NCI-H1417 treated with DMSO at 0.1 percent for 48 hours (cell line): ENCODE data around the gene FBXO24.

Source experiments
- DNase-seq: peaks from one replicate; lab custom pipeline; 2025; lab: John Stamatoyannopoulos, UW

Gene FBXO24

DNA sequence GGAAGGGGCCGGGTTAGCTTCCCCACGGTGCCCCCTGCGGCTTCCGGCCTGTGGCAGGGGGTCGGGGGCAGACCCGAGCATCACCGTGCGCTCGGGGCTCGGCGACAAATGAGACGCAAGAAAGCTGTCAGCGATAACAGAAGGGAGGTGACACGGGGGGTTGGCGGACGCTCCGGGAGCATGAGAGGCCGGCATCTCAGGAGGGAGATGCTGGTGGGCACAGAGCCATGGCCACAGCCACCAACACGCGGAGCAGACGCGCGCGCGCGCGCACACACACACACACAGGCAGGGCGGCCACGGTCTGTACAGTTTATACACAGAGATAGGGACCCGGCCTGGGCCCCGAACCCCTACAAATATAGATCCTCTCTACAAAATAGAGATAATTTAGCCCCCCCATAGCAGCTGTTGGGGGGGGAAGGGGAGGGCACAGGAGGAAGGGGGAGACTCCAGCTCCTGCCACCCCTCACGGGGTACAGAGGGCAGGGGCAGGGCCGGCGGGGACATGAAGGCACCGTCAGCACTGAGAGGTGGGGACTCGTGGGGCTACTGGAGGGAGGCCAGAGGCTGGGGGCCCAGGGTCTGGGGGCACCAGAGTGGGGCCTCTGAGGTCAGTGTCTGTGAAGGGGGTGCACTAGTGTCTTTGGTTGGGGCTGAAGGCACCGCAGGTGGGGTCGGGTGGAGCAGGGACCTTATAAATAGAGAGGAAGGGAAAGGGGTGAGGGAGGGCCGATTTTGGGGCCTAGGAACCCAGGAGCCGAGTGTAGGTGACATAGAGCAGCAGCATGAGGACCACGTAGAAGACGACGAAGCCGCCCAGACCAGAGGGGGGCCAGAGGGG lies 11.5 kb upstream of the FBXO24 start:
- DNase-seq: no peak

DNA sequence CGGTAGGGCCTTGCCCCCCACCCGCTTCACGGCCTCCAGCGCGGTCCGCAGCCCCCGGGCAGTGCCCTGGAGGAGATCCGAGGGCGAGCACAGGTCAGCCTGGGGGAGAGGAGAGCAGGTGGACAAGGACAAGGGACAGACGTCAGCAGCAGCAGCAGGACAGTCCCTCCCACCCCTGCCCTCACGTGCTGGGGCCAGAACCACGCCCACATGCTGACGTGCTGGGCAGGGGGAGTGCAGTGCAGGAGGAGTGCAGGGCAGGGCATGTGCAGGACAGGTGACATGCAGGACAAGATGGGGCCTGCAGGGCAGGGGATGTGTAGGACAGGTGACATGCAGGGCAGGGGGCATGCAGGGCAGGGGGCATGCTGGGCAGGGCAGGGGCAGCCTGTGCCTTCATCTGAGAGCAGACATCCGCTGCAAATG lies 10.9 kb upstream of the FBXO24 start:
- no peak for DNase-seq

- no peak for DNase-seq
These were observed 10.3 kb upstream of the FBXO24 start for GRCh38 chr7:100575746-100576383.

DNA sequence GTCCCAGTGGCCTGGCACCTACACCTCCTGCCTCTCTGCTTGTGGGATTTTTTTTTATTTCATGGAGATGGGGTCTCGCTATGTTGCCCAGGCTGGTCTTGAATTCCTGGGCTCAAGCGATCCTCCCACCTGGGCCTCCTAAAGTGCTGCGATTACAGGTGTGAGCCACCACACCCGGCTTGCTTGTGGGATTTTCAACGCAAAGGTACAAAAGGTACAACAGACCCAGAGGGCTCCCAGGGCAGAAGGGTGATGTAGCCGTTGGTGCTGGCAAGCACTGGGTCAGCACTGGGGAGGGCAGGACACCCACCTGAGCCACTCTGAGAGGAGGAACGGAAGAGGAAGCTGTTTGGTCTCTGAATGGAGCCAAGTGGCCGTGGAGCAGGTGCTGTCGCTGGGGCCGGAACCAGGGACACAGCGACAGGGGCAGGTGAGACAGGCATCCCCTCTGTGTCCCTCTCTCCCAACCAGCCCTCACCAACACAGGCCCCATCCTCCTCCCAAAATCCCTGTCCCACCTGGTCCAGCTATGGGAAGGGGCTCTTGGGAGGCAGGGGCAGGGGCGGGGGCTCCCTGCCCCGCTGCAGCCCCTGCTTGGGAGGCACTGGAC lies 9.6 kb upstream of the FBXO24 start:
- DNase-seq: no peak

DNA sequence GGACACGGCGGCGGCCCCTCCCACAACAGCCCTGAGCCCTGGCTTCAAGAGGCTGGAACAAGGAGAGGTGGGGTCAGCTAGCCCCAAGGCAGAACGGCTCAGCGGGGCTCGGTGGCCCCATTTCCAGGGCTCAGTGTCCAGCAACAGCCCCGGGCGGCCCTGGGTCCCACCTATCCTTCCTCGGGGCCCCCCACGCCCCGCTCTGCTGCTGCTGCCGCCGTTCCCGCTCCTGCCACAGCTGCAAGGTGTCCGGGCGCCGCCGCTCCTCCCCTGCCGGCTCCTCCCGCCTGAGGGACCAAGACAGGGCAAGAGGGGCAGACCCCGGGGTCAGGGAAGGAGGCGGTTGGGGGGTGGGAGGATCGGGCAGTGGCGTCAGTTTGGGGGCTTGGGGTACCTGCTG lies 9.0 kb upstream of the FBXO24 start:
- DNase-seq: no peak

GRCh38 chr7:100577507-100577906 lies 8.6 kb upstream of the FBXO24 start:
- no peak for DNase-seq

- DNase-seq: no peak
These were observed 7.6 kb upstream of the FBXO24 start for GRCh38 chr7:100578246-100579183.

- no peak for DNase-seq
These were observed 5.5 kb upstream of the FBXO24 start for GRCh38 chr7:100580466-100581283.

DNA sequence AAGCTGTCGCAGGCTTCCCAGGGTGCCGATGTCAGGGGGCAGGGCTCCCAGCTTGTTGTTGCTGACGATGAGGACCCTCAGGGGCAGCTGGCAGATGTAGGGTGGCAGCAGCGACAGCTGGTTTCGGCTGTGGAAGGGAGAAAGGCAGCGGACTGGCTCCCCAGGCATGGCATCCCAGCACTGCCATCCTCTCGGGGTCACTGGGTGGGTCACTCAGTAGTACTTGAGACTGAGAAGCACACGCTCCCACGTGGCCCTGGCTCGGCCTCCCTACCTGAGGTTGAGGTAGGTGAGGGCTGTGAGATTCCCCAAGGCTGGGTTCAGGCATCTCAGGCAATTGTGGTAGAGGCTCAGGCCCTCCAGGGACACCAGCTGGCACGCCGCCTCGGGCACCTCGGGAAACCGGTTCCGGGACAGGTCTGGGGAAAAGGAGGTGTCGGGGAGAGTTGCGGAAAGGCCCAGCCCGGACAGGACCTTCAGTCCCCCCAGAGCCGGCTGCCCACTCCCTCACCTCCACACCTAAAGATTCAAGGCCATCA lies 4.0 kb upstream of the FBXO24 start:
- DNase-seq: no peak

DNA sequence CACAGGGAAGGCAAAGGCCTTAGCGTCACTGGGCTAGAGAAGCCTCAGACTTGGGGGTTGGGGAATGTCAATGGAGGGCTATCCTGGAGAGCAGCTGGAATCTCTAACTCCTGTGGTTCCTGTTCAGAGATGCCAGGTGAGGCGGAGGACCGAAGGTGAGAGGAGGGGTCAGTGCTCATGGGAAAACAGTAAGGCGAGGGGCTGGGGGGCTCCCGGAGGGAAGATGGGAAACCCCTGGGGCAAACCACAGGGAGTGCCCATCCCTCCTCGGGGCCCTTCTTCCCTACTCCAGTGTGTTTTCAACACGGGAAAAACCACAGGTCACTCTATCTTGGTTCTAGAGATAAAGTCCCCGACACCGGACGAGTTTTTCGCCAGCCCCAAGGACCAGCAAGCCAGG lies 3.5 kb upstream of the FBXO24 start:
- no peak for DNase-seq

DNA sequence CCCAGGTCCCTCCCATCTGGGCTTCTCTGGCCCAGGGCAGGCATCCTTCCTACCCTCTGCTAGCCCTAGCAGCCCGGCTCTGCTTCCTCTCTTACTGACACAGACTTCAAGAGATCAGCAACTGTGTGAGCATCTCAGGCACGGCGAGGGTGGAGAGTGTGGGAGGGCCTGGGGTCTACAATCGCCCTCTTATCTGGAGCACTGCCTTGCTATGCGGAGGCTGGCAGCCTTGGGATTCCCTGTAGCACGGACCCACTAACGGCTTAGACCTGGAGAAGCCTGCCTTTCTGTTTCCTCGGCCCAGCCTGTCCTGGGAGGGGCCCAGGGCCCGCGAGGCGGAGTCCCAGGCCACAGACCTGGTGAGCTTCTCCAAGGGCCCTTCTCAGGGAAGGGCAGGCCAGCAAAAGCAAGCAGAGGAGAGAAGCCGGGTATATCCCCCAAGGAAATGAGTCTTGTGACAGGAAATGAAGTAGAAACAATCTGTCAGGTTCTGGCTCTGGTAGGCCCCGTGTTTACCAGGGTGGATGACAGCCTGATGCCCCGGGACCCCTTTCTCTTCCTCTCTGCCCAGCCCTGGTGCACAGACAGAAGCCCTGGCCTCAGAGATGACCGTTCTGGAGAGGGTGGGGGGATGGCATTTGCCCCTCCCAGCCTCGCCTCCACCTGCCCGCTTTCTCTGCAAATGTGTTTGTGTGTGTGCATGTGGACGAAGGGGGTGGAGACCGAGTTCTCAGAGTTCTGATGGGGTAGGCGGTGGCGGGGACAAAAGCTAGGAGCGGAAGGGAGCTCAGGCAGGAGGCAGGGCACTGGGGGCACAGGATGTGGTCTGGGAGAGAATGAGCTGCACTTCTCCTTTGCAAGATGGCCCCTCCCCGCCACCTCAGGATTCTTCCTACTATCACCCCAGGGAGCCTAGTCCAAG lies 2.7 kb upstream of the FBXO24 start:
- DNase-seq: no peak

DNA sequence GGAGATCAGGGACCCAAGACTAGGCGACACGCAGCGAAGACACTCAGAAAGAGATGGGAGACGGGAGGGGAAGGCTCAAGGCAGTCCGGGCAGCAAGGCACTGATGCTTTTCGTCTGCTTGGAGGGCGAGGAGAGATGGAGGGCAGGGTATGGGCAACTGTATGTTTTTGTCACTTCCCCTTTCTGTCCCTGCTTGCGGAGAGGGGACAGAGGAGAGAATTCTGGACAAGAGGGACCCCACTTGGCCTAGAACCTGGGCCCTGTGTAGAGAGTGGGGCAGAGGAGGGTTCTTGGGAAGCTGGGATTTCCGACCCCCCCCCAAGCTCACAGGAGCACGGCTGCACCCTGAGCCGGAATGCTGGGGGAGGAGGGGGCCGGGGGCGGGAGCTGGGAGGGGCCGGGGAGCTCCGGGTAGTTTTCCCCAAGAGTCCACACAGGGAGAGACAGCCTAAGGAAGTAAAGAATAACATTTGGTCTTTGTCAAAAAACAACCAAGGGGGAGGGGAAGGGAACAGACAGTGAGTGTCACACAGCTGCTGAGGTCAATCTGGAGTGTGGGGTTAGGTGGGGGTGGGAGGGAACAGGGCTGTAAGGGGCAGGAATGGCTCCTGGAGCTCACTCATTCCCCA lies 2.0 kb upstream of the FBXO24 start:
- DNase-seq: no peak

GRCh38 chr7:100584683-100585510 lies 1.2 kb upstream of the FBXO24 start:
- no peak for DNase-seq

- no peak for DNase-seq
These were observed 440 bp upstream of the FBXO24 start, which contains the start of gene LRCH4 for GRCh38 chr7:100585511-100586265. Gene LRCH4, minus strand, starts transcription at chr7:100586129. Its CDS starts 29 bp downstream, at chr7:100586100.

- no peak for DNase-seq
These were observed 2.3 kb downstream of the FBXO24 start for GRCh38 chr7:100588438-100588837.

DNA sequence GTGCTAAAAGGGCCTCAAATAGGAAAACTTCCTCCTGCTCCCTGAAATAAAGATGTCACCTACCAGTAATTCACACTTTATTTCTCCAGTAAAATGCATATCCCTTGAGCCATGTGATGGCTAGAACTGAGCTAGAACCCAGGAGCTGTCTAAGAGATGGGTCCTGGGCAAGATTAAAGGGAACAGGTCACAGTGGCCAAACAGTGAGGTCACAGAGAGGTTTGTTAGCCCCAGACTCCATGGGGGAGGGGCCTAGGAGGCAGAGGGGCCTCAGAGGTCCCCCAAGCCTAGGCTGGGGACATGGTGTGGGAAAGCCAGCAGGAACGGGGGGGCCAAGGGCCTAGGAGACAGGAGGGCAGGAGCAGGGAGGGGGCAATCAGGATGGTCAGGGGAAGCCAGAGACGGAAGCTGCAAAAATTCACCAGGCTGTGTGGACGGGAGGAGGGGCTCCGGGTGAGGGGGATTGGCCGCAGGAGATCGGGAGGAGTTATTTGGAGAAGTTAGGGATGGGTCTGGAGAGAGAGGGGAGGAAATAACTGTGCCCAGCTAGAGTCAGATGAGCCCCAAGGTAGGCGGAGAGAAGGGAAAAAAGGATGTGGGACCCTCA lies 3.3 kb downstream of the FBXO24 start:
- DNase-seq: no peak
